HG03460 (cell line): ENCODE data around the gene KIF18B.
"Not testable (repeated sequence)": the region's sequence is repeated elsewhere in the genome, so short reads cannot be mapped to it uniquely, and the experiment has no call there.

Source experiments
- ATAC-seq: cut with Tn5 transposase; IDR thresholded peaks from one replicate; pipeline ENCODE4 v1.9.1; 2021; ENCODE audit not compliant: unreplicated experiment

KIF18B gene

GRCh38 chr17:44969144-44969780 is 21.7 kb upstream of the KIF18B start:
- no peak for ATAC-seq

DNA sequence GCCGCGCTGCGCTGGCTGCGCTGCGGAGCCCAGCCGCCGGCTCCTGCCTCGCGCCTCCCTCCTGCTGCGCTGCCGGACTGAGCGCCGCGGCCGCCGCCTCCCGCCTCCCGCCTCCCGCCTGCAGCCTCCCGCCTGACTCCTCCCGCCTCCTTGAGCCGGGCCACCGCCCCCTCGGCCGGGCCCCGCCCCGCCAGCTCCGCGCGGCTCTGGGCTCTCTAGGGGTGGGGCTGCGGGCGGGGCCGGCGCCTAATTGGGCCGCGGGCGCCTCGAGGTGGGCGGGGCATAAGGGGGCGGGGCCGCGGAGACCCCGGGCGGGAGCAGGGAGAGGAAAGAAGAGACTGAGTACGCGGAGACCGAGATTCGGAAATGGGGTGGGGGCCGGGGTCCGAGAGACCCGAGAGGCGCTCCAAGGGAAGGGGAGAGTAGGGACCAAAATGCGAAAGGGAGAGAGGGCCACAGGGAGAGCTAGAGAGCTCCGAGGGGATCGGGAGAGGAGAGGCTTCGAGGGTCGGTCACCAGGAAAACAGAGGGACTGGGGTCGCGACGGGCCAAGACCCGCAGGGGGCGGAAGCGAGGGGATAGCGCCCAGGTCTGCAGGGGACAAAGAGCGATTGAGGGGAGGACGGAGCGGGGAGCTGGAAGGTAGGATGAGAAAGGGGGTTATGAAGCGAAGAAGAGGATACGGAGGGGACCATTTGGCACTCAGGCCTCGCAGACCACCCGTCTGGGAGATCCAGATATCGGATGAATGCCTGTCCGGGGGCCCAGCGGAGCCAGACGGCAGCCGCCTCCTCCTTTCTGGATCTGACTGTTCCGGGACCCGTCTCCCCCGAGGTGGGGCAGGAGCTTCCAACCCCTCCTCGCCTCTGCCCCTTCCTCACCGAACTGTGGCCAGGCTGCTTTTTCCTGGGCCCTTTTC is 20.9 kb upstream of the KIF18B start, which contains the start of gene C1QL1:
Gene C1QL1, minus strand, starts transcription at position 79 of the 919 bp plus-strand sequence. CDS start 255 bp downstream, outside the sequence.
- ATAC-seq, result peak; percentile 87

DNA sequence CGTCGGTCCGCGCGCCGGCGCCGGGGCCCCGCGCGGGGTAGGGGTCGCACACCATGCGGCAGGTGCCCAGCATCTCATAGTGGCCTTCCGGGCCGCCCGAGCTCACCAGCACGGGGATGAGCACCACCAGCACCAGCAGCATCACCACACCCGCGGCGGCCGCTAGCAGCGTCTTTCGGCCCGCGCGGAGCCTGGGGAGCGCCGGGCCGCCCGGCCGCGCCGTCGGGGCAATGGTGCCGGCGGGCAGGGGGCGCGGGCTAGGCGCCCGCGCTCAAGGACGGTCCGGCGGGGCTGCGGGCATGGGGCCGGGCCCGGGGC is 20.3 kb upstream of the KIF18B start:
- no peak for ATAC-seq

GRCh38 chr17:44967026-44967906 is 19.7 kb upstream of the KIF18B start:
- no peak for ATAC-seq

GRCh38 chr17:44966348-44967025 is 18.9 kb upstream of the KIF18B start:
- no peak for ATAC-seq

DNA sequence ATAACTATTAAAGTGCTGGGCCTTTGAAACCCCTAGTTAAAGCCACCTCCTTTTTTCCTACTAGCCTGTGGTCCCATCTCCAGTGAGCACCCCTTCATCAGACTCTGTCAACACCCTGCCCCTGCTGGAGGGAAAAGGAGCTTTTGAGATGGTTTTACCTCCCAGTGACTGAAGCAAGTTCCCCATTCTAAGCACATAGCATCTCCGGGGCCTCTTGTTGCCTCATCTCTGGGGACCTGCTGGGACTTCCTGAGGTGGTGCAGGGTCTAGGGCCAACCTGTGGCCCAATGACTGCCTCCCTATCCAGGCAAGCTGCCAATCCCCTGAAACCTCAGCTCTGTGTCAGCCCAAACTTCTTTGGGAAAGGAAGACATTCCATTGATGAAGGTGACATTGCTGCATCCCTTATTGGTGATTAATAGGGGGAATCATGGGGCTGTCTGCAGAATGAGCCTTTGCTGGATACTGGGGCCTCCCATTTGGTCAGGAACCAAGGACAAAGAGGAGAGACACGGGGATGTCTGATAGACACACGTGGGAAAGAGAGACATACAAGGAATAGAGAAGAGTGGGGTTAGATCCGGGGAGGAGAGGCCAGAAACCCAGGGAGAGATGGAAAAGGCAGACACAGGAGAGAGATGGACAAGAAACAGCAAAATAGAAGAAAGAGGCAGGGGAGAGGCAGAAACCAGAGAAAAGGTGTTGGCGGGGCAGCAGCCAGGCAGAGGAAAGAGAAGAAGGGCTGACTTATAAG is 18.1 kb upstream of the KIF18B start:
- no peak for ATAC-seq

GRCh38 chr17:44961921-44962350 is 14.4 kb upstream of the KIF18B start:
- no peak for ATAC-seq

GRCh38 chr17:44960691-44961090 is 13.1 kb upstream of the KIF18B start:
- no peak for ATAC-seq

DNA sequence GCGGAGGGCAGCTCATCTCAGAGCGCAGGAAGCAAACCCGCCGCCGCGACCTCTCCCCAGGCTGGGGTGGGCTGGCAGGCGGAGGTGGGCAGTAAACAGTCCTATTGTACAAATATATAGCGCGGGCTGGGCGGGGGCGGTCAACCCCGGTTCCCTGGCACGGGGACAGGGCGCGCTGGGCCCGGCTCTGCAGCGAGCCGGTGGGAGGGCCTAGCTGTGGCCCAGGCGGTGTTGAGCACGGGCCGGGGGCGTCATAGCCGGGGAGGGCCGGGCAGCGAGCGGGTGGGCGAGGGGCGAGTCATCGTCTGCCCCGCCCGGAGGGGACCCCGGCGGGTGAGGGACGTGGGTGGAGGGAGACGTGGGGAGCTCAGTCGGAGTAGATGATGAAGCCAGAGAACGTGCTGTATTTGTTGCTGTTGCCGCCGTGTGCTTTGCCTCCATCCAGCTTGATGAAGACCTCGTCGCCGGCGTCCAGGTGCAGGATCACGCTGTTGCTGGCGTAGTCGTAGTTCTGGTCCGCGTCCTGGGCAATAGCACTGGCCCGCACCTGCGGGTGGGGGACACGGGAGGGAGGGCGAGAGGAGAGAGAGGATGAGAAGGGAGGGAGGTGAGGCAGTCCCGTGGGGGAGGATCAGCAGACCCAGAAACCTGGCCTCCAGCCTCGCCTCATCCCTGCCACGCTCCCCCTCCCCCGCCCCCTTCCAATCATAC is 12.4 kb upstream of the KIF18B start:
- ATAC-seq, result no peak

- ATAC-seq, result no peak
Observed at GRCh38 chr17:44956998-44957981, 9.7 kb upstream of the KIF18B start.

GRCh38 chr17:44955674-44956425 is 8.3 kb upstream of the KIF18B start:
- no peak for ATAC-seq

DNA sequence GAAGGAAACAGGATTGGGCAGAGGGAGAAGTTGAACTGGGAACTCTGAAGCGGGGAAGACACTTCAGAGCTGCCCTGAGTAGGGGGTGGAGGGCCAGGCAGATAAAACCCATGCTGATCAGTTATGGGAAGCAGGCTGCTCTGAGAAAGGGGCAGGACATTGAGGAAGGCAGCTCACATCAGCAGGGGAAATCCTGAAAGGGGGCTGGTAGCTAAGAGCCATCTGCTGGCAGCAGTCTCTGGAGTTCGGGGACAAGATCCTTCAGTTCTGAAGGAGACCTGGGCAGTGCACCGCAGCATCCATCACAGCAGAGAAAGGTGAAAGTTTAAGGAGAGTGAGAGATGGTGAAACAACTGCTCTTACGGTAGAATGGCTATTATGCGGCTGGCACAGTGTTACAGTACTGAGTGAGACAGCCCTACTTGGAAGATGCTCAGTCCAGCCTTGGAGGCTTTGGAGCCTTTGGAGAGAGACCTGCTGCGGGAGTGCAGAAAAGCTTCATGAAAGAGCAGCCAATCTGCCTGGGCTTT is 5.4 kb upstream of the KIF18B start:
- no peak for ATAC-seq

DNA sequence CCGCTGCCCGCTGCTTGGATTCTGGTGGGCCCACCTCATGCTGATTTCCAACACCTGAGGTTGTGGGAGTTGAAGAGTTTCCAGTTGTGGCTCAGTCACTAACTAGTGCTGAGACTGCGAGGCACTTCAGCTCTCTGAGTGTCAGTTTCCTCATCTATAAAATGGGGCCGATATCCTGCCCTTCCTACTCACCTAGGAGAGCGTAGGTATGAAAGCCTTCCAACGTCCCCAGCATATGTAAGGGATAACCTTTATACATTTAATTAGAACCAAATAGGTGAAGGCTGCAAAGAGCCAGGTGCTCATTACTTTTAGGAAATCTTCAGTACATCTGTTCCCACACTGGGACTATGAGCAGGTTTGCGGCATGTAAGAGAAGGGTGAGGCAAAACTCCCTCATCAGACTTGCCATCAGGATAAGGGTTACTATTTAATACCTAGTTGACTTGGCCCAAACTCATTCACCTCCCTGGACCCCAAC is 782 bp upstream of the KIF18B start:
- ATAC-seq, result no peak

- ATAC-seq, result not testable (repeated sequence)
Observed at GRCh38 chr17:44945652-44946051, 1.9 kb downstream of the KIF18B start.

DNA sequence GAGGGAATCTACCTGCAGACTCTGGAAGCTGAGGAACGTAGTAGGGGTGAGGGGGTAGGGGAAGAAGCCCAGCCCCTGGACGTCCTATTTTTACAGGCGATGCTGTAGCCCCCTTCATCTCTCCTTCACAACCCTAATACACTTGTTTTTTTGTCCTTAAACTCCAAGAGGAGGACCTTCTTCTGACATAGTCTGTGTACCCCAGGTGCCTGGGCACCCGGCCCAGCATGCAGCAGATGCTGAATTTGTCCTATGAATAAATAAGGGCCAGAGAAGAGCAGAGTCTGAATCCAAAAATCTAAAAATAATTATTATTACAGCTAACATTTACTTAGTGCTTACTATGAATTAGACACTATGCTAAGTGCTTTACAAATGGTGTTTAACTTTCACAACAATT is 5.1 kb downstream of the KIF18B start:
- no peak for ATAC-seq

- no peak for ATAC-seq
Observed at GRCh38 chr17:44941712-44942331, 5.8 kb downstream of the KIF18B start.

- ATAC-seq, result no peak
Observed at GRCh38 chr17:44940768-44941167, 6.8 kb downstream of the KIF18B start.
